ENCODE results near the gene AURKAIP1. TPM values are rescaled to one million over a fixed set of nuclear protein-coding genes. Genes with fewer than 3 reads are reported as not detected.

Gene AURKAIP1
- total and polyA plus RNA-seq, 2 donors from 2014 or later, result 111 to 359 TPM

GRCh38 chr1:1324524-1325287 is 50.3 kb downstream of the AURKAIP1 start, which contains the start of the genes CPTP and INTS11:
TSS of gene CPTP (plus strand) at chr1:1324802. CDS start at chr1:1326911, 2,109 bp downstream.
TSS of gene INTS11 (minus strand) at chr1:1324660. CDS start at chr1:1324608, 52 bp downstream.
- Histone ChIP-seq H3K4me1 (ENCODE audit: control insufficient read depth in 2 of 3, insufficient read depth in 2 of 3, low read depth in 1 of 3, low read length in 3 of 3) (peaks cover 0 to 23% (median 11%) of the 10 kb centered on the region in 3 donors), H3K27me3 (ENCODE audit: control insufficient read depth, insufficient read depth, low read length) (no peaks in the 10 kb centered on the region), H3K4me3 (ENCODE audit: low read length in 3 of 3) (peak within 1 kb of the TSS; percentile 53 to 82 (median 60)), H3K36me3 (ENCODE audit: control insufficient read depth in 2 of 3, insufficient read depth in 3 of 3, low read length in 3 of 3) (peaks cover 0 to 2% (median 0%) of the 10 kb centered on the region in 3 donors), H3K27ac (ENCODE audit: low read depth in 2 of 2, low read length in 2 of 2) (peak within 1 kb of the TSS; percentile 89), H3K9ac (ENCODE audit: low read length in 3 of 3) (peak within 1 kb of the TSS; percentile 29 to 85 (median 44)), H3K9me3 (ENCODE audit: control insufficient read depth in 2 of 3, insufficient read depth in 1 of 3, low read length in 3 of 3) (no peaks in the 10 kb centered on the region)
- TF ChIP-seq, protein P1, sequence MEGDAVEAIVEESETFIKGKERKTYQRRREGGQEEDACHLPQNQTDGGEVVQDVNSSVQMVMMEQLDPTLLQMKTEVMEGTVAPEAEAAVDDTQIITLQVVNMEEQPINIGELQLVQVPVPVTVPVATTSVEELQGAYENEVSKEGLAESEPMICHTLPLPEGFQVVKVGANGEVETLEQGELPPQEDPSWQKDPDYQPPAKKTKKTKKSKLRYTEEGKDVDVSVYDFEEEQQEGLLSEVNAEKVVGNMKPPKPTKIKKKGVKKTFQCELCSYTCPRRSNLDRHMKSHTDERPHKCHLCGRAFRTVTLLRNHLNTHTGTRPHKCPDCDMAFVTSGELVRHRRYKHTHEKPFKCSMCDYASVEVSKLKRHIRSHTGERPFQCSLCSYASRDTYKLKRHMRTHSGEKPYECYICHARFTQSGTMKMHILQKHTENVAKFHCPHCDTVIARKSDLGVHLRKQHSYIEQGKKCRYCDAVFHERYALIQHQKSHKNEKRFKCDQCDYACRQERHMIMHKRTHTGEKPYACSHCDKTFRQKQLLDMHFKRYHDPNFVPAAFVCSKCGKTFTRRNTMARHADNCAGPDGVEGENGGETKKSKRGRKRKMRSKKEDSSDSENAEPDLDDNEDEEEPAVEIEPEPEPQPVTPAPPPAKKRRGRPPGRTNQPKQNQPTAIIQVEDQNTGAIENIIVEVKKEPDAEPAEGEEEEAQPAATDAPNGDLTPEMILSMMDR (IDR thresholded peaks at IDR 0.05; ENCODE audit: borderline replicate concordance, extremely low read depth, insufficient read depth), result no peak
- peak; percentile 92 to 99 (median 96) for DNase-seq
- intact Hi-C loops (cut with DNase I), result no loop called here
- no peak for FAIRE-seq

DNA sequence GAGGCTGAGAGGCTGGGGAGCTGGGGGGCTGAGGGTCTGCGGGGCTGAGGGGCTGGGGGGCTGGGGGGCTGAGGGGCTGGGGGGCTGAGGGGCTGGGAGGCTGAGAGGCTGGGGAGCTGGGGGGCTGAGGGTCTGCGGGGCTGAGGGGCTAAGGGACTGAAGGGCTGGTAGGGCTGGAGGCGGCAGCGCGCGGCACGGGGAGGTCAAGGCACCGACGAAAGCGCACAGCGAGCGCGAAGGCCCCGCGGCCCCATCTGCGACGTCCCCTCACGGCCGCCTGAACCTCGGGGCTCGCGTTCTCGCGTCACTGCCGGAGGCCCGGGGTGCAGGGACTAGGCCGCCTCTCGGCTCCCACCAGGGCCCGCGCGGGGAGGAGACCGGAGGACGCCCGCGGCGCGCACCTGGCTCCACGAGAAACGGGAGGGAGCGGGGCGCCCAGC is 50.9 kb downstream of the AURKAIP1 start:
- Histone ChIP-seq H3K27me3 (ENCODE audit: control insufficient read depth, insufficient read depth, low read length) (no peaks in the 10 kb centered on the region), H3K4me1 (ENCODE audit: control insufficient read depth in 2 of 3, insufficient read depth in 2 of 3, low read depth in 1 of 3, low read length in 3 of 3) (peaks cover 0 to 20% (median 11%) of the 10 kb centered on the region in 3 donors), H3K4me3 (ENCODE audit: low read length in 3 of 3) (peak overlapping the region; percentile 39 to 78 (median 47)), H3K9me3 (ENCODE audit: control insufficient read depth in 2 of 3, insufficient read depth in 1 of 3, low read length in 3 of 3) (no peaks in the 10 kb centered on the region), H3K36me3 (ENCODE audit: control insufficient read depth in 2 of 3, insufficient read depth in 3 of 3, low read length in 3 of 3) (peaks cover 0 to 2% (median 0%) of the 10 kb centered on the region in 3 donors), H3K9ac (ENCODE audit: low read length in 3 of 3) (peak overlapping the region; percentile 29 to 77 (median 29)), H3K27ac (ENCODE audit: low read depth in 2 of 2, low read length in 2 of 2) (peak overlapping the region in 1 of 2 donors; percentile 28)
- TF ChIP-seq, protein P1 (IDR thresholded peaks at IDR 0.05; ENCODE audit: borderline replicate concordance, extremely low read depth, insufficient read depth), result no peak
- no peak for DNase-seq
- no peak for FAIRE-seq
- intact Hi-C loops (cut with DNase I), result no loop called here

Small RNAs within 50 kb of the gene (microRNA-seq; reads per million reads assigned to microRNA genes)
- gene MIR6808, result not detected

Other genes with a start within 250 kb of the AURKAIP1 start
- 1.5 TPM for gene TTLL10, start 201.3 kb downstream of the AURKAIP1 start, total RNA-seq
- gene TTLL10, start 201.3 kb downstream of the AURKAIP1 start, polyA plus RNA-seq (ENCODE audit: insufficient read depth, low read depth, low replicate concordance), result not detected
- gene TNFRSF18, start 168.6 kb downstream of the AURKAIP1 start, total RNA-seq, result 8.1 TPM
- gene TNFRSF18, start 168.6 kb downstream of the AURKAIP1 start, polyA plus RNA-seq (ENCODE audit: insufficient read depth, low read depth, low replicate concordance), result not detected
- 5.1 TPM for gene TNFRSF4, start 161.1 kb downstream of the AURKAIP1 start, total RNA-seq
- 3.3 TPM for gene TNFRSF4, start 161.1 kb downstream of the AURKAIP1 start, polyA plus RNA-seq (ENCODE audit: insufficient read depth, low read depth, low replicate concordance)
- gene SDF4, start 143.2 kb downstream of the AURKAIP1 start, total RNA-seq, result 160 TPM
- gene SDF4, start 143.2 kb downstream of the AURKAIP1 start, polyA plus RNA-seq (ENCODE audit: insufficient read depth, low read depth, low replicate concordance), result 143 TPM
- 20.3 TPM for gene B3GALT6, start 143.0 kb downstream of the AURKAIP1 start, total RNA-seq
- 13.7 TPM for gene B3GALT6, start 143.0 kb downstream of the AURKAIP1 start, polyA plus RNA-seq (ENCODE audit: insufficient read depth, low read depth, low replicate concordance)
- gene C1QTNF12, start 128.5 kb downstream of the AURKAIP1 start, total RNA-seq, result 3.1 TPM
- 9.9 TPM for gene C1QTNF12, start 128.5 kb downstream of the AURKAIP1 start, polyA plus RNA-seq (ENCODE audit: insufficient read depth, low read depth, low replicate concordance)
- gene UBE2J2, start 101.4 kb downstream of the AURKAIP1 start, total RNA-seq, result 56.6 TPM
- 57.4 TPM for gene UBE2J2, start 101.4 kb downstream of the AURKAIP1 start, polyA plus RNA-seq (ENCODE audit: insufficient read depth, low read depth, low replicate concordance)
- gene SCNN1D, start 94.8 kb downstream of the AURKAIP1 start, total RNA-seq, result 4.6 TPM
- 4.6 TPM for gene SCNN1D, start 94.8 kb downstream of the AURKAIP1 start, polyA plus RNA-seq (ENCODE audit: insufficient read depth, low read depth, low replicate concordance)
- 39.5 TPM for gene ACAP3, start 67.3 kb downstream of the AURKAIP1 start, total RNA-seq
- 15.9 TPM for gene ACAP3, start 67.3 kb downstream of the AURKAIP1 start, polyA plus RNA-seq (ENCODE audit: insufficient read depth, low read depth, low replicate concordance)
- 12.6 TPM for gene PUSL1, start 66.6 kb downstream of the AURKAIP1 start, total RNA-seq
- gene PUSL1, start 66.6 kb downstream of the AURKAIP1 start, polyA plus RNA-seq (ENCODE audit: insufficient read depth, low read depth, low replicate concordance), result 13.9 TPM
- 100 TPM for gene INTS11, start 50.5 kb downstream of the AURKAIP1 start, total RNA-seq
- gene INTS11, start 50.5 kb downstream of the AURKAIP1 start, polyA plus RNA-seq (ENCODE audit: insufficient read depth, low read depth, low replicate concordance), result 73.6 TPM
- gene CPTP, start 50.4 kb downstream of the AURKAIP1 start, total RNA-seq, result 21.9 TPM
- gene CPTP, start 50.4 kb downstream of the AURKAIP1 start, polyA plus RNA-seq (ENCODE audit: insufficient read depth, low read depth, low replicate concordance), result 51.5 TPM
- gene TAS1R3, start 43.9 kb downstream of the AURKAIP1 start, total RNA-seq, result 1.3 TPM
- 0.15 TPM for gene TAS1R3, start 43.9 kb downstream of the AURKAIP1 start, polyA plus RNA-seq (ENCODE audit: insufficient read depth, low read depth, low replicate concordance)
- gene DVL1, start 25.8 kb downstream of the AURKAIP1 start, total RNA-seq, result 55.0 TPM
- gene DVL1, start 25.8 kb downstream of the AURKAIP1 start, polyA plus RNA-seq (ENCODE audit: insufficient read depth, low read depth, low replicate concordance), result 32.5 TPM
- 26.0 TPM for gene MXRA8, start 16.7 kb downstream of the AURKAIP1 start, total RNA-seq
- 64.7 TPM for gene MXRA8, start 16.7 kb downstream of the AURKAIP1 start, polyA plus RNA-seq (ENCODE audit: insufficient read depth, low read depth, low replicate concordance)
- gene CCNL2, start 24.1 kb upstream of the AURKAIP1 start, total RNA-seq, result 199 TPM
- 72.0 TPM for gene CCNL2, start 24.1 kb upstream of the AURKAIP1 start, polyA plus RNA-seq (ENCODE audit: insufficient read depth, low read depth, low replicate concordance)
- 103 TPM for gene MRPL20, start 32.1 kb upstream of the AURKAIP1 start, total RNA-seq
- 221 TPM for gene MRPL20, start 32.1 kb upstream of the AURKAIP1 start, polyA plus RNA-seq (ENCODE audit: insufficient read depth, low read depth, low replicate concordance)
- 5.2 TPM for gene ANKRD65, start 46.1 kb upstream of the AURKAIP1 start, total RNA-seq
- gene ANKRD65, start 46.1 kb upstream of the AURKAIP1 start, polyA plus RNA-seq (ENCODE audit: insufficient read depth, low read depth, low replicate concordance), result 7.1 TPM
- gene VWA1, start 60.5 kb upstream of the AURKAIP1 start, total RNA-seq, result 116 TPM
- gene VWA1, start 60.5 kb upstream of the AURKAIP1 start, polyA plus RNA-seq (ENCODE audit: insufficient read depth, low read depth, low replicate concordance), result 103 TPM
- gene ATAD3C, start 74.5 kb upstream of the AURKAIP1 start, total RNA-seq, result 10.0 TPM
- 14.3 TPM for gene ATAD3C, start 74.5 kb upstream of the AURKAIP1 start, polyA plus RNA-seq (ENCODE audit: insufficient read depth, low read depth, low replicate concordance)
- 28.8 TPM for gene ATAD3B, start 96.6 kb upstream of the AURKAIP1 start, total RNA-seq
- 13.3 TPM for gene ATAD3B, start 96.6 kb upstream of the AURKAIP1 start, polyA plus RNA-seq (ENCODE audit: insufficient read depth, low read depth, low replicate concordance)
- gene ATAD3A, start 137.0 kb upstream of the AURKAIP1 start, total RNA-seq, result 19.1 TPM
- gene ATAD3A, start 137.0 kb upstream of the AURKAIP1 start, polyA plus RNA-seq (ENCODE audit: insufficient read depth, low read depth, low replicate concordance), result 17.5 TPM
- gene TMEM240, start 165.4 kb upstream of the AURKAIP1 start, total RNA-seq, result 1.9 TPM
- 1.7 TPM for gene TMEM240, start 165.4 kb upstream of the AURKAIP1 start, polyA plus RNA-seq (ENCODE audit: insufficient read depth, low read depth, low replicate concordance)
- 102 TPM for gene SSU72, start 199.7 kb upstream of the AURKAIP1 start, total RNA-seq
- 143 TPM for gene SSU72, start 199.7 kb upstream of the AURKAIP1 start, polyA plus RNA-seq (ENCODE audit: insufficient read depth, low read depth, low replicate concordance)
- 2.6 TPM for gene FNDC10, start 224.9 kb upstream of the AURKAIP1 start, total RNA-seq
- gene FNDC10, start 224.9 kb upstream of the AURKAIP1 start, polyA plus RNA-seq (ENCODE audit: insufficient read depth, low read depth, low replicate concordance), result 18.2 TPM
- 61.6 TPM for gene MIB2, start 240.3 kb upstream of the AURKAIP1 start, total RNA-seq
- 35.6 TPM for gene MIB2, start 240.3 kb upstream of the AURKAIP1 start, polyA plus RNA-seq (ENCODE audit: insufficient read depth, low read depth, low replicate concordance)

All from kidney (tissue), 14 donors.